ENCODE data around the gene TIMP2.

The TIMP2 gene

DNA sequence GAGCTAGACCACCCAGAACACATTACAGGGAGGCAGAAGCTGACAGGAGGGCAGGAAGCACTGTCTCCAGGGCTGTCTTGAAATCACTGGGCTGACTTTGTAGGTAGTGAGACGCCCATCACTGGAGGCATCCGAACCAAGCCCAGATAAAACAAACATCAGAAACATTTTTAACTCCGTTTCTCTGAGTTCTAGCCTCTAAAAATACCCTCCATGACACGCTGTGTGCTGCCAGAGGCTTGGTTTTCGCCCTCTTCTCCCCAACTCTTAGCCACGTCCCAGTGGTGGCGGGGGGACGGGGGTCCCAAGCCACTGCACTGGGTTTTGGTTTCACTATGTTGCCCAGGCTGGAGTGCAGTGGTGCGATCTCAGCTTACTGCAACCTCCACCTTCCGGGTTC is 23.4 kb downstream of the TIMP2 start:
- peaks cover 7% of the 10 kb centered on the region for H3K4me1 ChIP-seq (ENCODE audit: insufficient read depth, poor library complexity, severe bottlenecking)
- peaks cover 7% of the 10 kb centered on the region; the same call in 1 of the 2 replicates for H3K36me3 ChIP-seq (ENCODE audit: low read depth)
- H3K27ac ChIP-seq (ENCODE audit: poor library complexity, severe bottlenecking), result no peak overlapping the region

GRCh38 chr17:78900816-78901215 is 24.4 kb downstream of the TIMP2 start:
- H3K36me3 ChIP-seq (ENCODE audit: low read depth), result peaks cover 7% of the 10 kb centered on the region; the same call in 1 of the 2 replicates
- H3K4me3 ChIP-seq (ENCODE audit: severe bottlenecking), result no peak overlapping the region
- TF ChIP-seq, protein P1, sequence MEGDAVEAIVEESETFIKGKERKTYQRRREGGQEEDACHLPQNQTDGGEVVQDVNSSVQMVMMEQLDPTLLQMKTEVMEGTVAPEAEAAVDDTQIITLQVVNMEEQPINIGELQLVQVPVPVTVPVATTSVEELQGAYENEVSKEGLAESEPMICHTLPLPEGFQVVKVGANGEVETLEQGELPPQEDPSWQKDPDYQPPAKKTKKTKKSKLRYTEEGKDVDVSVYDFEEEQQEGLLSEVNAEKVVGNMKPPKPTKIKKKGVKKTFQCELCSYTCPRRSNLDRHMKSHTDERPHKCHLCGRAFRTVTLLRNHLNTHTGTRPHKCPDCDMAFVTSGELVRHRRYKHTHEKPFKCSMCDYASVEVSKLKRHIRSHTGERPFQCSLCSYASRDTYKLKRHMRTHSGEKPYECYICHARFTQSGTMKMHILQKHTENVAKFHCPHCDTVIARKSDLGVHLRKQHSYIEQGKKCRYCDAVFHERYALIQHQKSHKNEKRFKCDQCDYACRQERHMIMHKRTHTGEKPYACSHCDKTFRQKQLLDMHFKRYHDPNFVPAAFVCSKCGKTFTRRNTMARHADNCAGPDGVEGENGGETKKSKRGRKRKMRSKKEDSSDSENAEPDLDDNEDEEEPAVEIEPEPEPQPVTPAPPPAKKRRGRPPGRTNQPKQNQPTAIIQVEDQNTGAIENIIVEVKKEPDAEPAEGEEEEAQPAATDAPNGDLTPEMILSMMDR (IDR thresholded peaks at IDR 0.05; ENCODE audit: poor library complexity, severe bottlenecking), result no peak
- no peak for DNase-seq (ENCODE audit: low spot score)
- no peak for ATAC-seq (ENCODE audit: low read depth)
- no peaks in the 10 kb centered on the region for H3K27me3 ChIP-seq (ENCODE audit: insufficient read depth, poor library complexity, severe bottlenecking)
- H3K4me1 ChIP-seq (ENCODE audit: insufficient read depth, poor library complexity, severe bottlenecking), result peaks cover 7% of the 10 kb centered on the region
- no peak overlapping the region for H3K27ac ChIP-seq (ENCODE audit: poor library complexity, severe bottlenecking)
- H3K9me3 ChIP-seq (ENCODE audit: severe bottlenecking), result no peaks in the 10 kb centered on the region

More for the DNA sequence above, 23.4 kb downstream of the TIMP2 start:
- H3K9me3 ChIP-seq (ENCODE audit: severe bottlenecking), result no peaks in the 10 kb centered on the region
- no peak for ATAC-seq (ENCODE audit: low read depth)
- no peak for DNase-seq (ENCODE audit: low spot score)
- no peaks in the 10 kb centered on the region for H3K27me3 ChIP-seq (ENCODE audit: insufficient read depth, poor library complexity, severe bottlenecking)
- TF ChIP-seq, protein P1 (IDR thresholded peaks at IDR 0.05; ENCODE audit: poor library complexity, severe bottlenecking), result no peak
- H3K4me3 ChIP-seq (ENCODE audit: severe bottlenecking), result no peak overlapping the region

GRCh38 chr17:78899361-78900260 is 25.6 kb downstream of the TIMP2 start:
- H3K4me1 ChIP-seq (ENCODE audit: insufficient read depth, poor library complexity, severe bottlenecking), result peaks cover 7% of the 10 kb centered on the region
- H3K36me3 ChIP-seq (ENCODE audit: low read depth), result peaks cover 7% of the 10 kb centered on the region; the same call in 1 of the 2 replicates
- H3K4me3 ChIP-seq (ENCODE audit: severe bottlenecking), result no peak overlapping the region
- ATAC-seq (ENCODE audit: low read depth) (peak; percentile 60; the same call in 2 of the 3 replicates), DNase-seq (ENCODE audit: low spot score) (no peak)
- no peak overlapping the region for H3K27ac ChIP-seq (ENCODE audit: poor library complexity, severe bottlenecking)
- TF ChIP-seq, protein P1 (IDR thresholded peaks at IDR 0.05; ENCODE audit: poor library complexity, severe bottlenecking), result no peak
- no peaks in the 10 kb centered on the region for H3K27me3 ChIP-seq (ENCODE audit: insufficient read depth, poor library complexity, severe bottlenecking)
- no peaks in the 10 kb centered on the region for H3K9me3 ChIP-seq (ENCODE audit: severe bottlenecking)

- ATAC-seq (ENCODE audit: low read depth) (no peak), DNase-seq (ENCODE audit: low spot score) (no peak)
- Histone ChIP-seq H3K27ac (ENCODE audit: poor library complexity, severe bottlenecking) (no peak overlapping the region), H3K9me3 (ENCODE audit: severe bottlenecking) (no peaks in the 10 kb centered on the region), H3K27me3 (ENCODE audit: insufficient read depth, poor library complexity, severe bottlenecking) (no peaks in the 10 kb centered on the region), H3K4me1 (ENCODE audit: insufficient read depth, poor library complexity, severe bottlenecking) (peaks cover 7% of the 10 kb centered on the region), H3K4me3 (ENCODE audit: severe bottlenecking) (no peak overlapping the region), H3K36me3 (ENCODE audit: low read depth) (peaks cover 7% of the 10 kb centered on the region; the same call in 1 of the 2 replicates)
- TF ChIP-seq, protein P1 (IDR thresholded peaks at IDR 0.05; ENCODE audit: poor library complexity, severe bottlenecking), result no peak
Measured at GRCh38 chr17:78898947-78899346, 26.2 kb downstream of the TIMP2 start.

Data from RWPE2 (cell line).